ENCODE results near the gene SCN2A.

GRCh38 chr2:165440367-165440766 is 201.2 kb downstream of the SCN2A start:
- TF ChIP-seq POLR2A (IDR thresholded peaks at IDR 0.05; ENCODE audit: low read depth, low read length) (no peak), POLR2AphosphoS5 (IDR thresholded peaks at IDR 0.05; ENCODE audit: low read depth, low read length) (no peak)

Data from GM12891 (cell line).